Left ventricle myocardium superior (tissue), 1 donor: Measurements from ENCODE around the gene DCAF6. TPM values are rescaled to one million over a fixed set of nuclear protein-coding genes. Genes with fewer than 3 reads are reported as not detected.
"Not testable (repeated sequence)": the region's sequence is repeated elsewhere in the genome, so short reads cannot be mapped to it uniquely, and the experiment has no call there.

Experiments used
- ATAC-seq: fragments of 200-7000 bp; cut with Tn5 transposase; one replicate; pipeline ENCODE4 v1.9.1; 2020; ENCODE audit warnings: mild to moderate bottlenecking, moderate library complexity
- DNase-seq: peaks from one replicate; pipeline ENCODE4 v3.0.0-alpha.2; 2020
- intact Hi-C: fragments of 100-400 bp; cut with micrococcal nuclease; formaldehyde crosslinking; loops from one replicate; pipeline ENCODE4 v1.11.0; 2022
- long read RNA-seq: library from polyadenylated mRNA; unstranded; transcript quantifications from one replicate; pipeline ENCODE4 v2.0.0, GENCODE V29; 2021
- total RNA-seq: library from RNA; stranded (reverse); fragmentation: NEBNext Ultra II Directional; extraction: Animal tissue kit (Norgen Biotek cat#: 25700); gene quantifications from one replicate; pipeline ENCODE4 v1.2.1, GENCODE V29; 2021
- donor health status: DM: no; HTN: yes; CAD: no; lungs with severe emphysema.

Gene DCAF6, protein sequence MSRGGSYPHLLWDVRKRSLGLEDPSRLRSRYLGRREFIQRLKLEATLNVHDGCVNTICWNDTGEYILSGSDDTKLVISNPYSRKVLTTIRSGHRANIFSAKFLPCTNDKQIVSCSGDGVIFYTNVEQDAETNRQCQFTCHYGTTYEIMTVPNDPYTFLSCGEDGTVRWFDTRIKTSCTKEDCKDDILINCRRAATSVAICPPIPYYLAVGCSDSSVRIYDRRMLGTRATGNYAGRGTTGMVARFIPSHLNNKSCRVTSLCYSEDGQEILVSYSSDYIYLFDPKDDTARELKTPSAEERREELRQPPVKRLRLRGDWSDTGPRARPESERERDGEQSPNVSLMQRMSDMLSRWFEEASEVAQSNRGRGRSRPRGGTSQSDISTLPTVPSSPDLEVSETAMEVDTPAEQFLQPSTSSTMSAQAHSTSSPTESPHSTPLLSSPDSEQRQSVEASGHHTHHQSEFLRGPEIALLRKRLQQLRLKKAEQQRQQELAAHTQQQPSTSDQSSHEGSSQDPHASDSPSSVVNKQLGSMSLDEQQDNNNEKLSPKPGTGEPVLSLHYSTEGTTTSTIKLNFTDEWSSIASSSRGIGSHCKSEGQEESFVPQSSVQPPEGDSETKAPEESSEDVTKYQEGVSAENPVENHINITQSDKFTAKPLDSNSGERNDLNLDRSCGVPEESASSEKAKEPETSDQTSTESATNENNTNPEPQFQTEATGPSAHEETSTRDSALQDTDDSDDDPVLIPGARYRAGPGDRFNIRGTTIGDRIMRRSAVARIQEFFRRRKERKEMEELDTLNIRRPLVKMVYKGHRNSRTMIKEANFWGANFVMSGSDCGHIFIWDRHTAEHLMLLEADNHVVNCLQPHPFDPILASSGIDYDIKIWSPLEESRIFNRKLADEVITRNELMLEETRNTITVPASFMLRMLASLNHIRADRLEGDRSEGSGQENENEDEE
- total RNA-seq, result 234 TPM
- long read RNA-seq, transcript DCAF6-203 (20 exons, 3,302 nt), result major isoform, 61 of 483 reads
- long read RNA-seq, transcript DCAF6-202 (22 exons, 3,349 nt), result minor isoform, 50 of 483 reads
- long read RNA-seq, transcript DCAF6-201 (19 exons, 3,186 nt), result minor isoform, 18 of 483 reads
- long read RNA-seq, partial matches to known transcripts, result 163 of 483 reads
- long read RNA-seq, other reads (novel, unspliced or antisense), result 191 of 483 reads

DNA sequence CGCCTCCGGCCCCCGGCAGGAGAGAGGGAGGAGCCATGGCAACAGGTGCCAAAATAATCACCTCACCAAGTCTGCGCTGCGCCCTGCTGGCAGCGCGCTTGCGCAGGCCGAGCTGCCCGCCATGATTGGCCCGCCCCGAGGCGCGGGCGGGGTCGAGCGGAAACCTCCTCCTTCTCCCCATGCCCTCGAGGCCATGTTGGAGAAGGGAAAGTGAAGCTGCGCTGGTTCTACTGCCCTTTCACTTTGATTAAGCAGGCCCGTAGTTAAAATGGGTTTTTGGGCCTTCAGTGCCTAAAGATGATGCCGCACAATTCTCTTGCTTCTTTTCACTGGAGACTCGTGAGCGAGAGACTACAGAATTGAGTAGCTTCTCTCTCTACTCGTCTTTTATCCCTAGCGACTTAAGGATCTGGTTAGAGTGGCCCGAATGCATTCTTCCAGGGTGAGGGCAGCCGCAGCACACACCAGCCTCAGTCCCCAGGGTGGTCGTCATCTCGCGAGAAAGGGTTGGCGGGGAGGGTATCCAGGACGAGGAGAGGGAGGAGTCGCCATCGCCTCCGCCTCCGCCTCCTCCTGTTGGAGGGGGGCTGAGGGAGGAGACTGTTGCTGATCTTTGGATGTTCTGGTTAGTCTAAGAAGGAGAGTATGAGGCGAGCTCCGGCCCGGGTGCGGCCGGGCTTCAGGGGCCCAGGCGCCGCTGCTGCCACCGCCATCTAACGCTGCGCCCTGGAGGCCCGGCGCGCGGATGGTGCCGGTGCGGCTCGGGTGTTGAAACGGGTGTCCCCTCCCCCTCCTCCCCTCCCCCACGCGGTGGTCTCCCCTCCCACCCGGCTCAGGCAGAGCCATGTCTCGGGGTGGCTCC, at the start of gene DCAF6:
DCAF6 (plus strand) TSS at position 616 of the 862 bp plus-strand sequence; CDS start at position 845, 229 bp downstream.
- peak; percentile 91 for ATAC-seq
- intact Hi-C loops, result no loop called here
- DNase-seq, result peak; percentile 97

DNA sequence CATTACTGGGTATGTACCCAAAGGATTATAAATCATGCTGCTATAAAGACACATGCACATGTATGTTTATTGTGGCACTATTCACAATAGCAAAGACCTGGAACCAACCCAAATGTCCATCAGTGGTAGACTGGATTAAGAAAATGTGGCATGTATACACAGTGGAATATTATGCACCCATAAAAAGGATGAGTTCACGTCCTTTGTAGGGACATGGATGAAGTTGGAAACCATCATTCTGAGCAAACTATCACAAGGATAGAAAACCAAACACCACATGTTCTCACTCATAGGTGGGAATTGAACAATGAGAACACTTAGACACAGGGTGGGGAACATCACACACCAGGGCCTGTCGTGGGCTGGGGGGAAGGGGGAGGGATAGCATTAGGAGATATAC, 49.3 kb upstream of the DCAF6 start:
- ATAC-seq, DNase-seq, intact Hi-C loops: not testable (repeated sequence)

DNA sequence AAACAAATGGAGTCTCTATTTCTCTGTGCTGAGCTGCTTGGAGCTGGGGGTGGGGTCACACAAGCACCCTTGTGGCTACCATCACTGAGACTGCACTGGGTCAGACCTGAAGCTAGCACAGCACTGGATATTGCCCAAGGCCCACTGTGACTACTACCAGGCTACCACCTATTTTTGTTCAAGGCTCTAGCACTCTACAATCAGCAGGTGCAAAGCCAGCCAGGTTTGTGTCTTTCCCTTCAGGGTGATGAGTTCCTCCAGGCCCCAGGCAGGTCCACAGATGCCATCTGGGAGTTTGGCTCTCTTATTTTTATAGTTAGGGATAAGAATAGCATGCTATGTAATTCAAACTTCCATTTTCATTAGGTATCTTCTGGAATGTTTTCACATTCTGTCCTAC, 46.1 kb upstream of the DCAF6 start:
- peak; percentile 85 for ATAC-seq
- intact Hi-C loops, result no loop called here

DNA sequence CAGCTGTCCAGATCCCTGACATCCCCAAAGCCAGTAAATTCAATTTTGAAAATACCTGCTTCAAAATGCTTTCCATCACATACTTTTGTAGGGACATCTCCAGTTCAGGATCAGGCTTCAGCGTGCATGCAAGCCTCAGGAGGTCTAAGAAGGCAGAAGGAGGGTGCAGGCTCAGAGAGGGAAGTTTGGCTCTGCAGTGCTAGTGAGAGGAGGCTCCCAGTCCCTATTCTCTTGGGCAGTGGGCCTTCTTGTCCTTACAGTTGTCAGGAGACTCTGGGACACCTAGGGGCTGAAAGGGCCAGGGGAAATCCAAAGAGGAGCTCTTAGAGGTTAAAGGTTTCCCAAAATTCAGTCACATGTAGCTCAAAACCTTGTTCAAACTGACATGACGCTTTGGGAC, 42.7 kb upstream of the DCAF6 start:
- DNase-seq (no peak), ATAC-seq (no peak)
- intact Hi-C loops, result no loop called here

More for the DNA sequence above, 46.1 kb upstream of the DCAF6 start:
- no peak for DNase-seq

DNA sequence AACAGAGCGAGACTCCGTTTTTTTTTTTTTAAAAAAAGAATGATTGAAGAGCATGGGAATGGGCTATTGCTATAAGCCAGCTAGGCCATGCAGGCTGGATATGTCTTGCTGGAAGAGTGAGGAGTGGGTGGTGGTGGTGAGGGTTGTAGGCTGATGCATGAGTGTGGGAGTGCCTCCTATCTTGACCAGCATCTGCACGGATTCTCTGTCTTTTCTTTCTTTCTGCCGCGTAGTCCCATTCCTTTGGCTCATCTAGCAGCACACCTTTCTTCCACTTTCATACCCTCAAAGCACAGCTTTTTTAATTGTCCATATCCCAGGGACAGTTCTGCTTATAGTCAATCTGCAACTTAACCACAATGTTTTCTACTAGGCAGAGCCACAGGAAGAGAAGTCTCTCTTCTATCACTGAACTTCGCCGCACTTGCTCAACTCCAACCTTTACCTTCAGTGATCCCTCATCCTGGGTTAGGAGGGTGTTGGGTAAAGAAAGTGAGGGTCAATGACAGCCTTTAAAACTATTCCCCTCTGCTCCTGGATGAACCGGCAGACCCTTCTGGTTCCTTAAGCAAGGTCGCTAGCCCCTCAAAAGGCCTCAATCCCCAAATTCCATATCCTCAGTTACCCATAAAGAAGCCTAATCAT, 37.8 kb upstream of the DCAF6 start:
- intact Hi-C loops, result no loop called here
- ATAC-seq, result no peak
- no peak for DNase-seq

DNA sequence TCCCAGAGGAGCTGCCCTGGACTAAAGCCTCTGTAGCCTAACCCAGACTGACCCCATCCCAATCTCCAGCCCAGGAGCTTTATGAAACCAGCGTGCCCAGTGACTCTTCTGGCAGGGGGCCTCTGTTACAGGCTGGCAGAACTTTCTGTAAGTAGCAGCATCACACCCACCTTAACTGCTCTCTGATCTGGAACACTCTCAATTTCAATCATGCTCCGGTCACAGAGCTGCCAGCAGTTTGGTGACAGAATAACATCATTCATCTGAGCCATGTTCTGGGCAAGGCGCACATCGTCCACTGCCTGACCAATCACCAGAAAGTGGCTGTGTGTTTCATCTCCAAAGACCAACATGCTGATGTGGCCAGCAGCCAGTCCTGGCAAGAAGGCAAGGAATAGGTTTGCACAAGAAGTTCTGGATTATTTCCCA, 37.2 kb upstream of the DCAF6 start:
- intact Hi-C loops, result no loop called here
- ATAC-seq (peak; percentile 95), DNase-seq (peak; percentile 61)

DNA sequence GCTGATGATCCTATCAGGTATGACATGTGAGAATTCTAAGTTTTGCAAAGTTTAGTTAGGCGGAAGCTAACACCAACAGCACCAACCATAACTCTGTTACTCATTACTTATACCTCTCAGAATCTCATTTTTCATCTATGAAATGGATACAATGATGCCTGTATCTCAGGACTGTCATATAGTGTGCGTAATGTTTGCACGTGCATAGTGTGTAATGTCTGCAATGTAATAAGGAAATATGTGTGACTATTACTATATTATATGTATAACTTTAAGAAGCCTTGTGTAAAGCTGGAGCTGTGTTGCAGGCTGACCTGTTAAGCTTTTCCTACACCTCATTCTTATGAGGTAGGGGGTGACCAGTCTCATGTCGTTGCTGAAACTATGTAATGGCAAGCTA, 35.6 kb upstream of the DCAF6 start:
- no peak for DNase-seq
- intact Hi-C loops, result no loop called here
- ATAC-seq, result no peak

DNA sequence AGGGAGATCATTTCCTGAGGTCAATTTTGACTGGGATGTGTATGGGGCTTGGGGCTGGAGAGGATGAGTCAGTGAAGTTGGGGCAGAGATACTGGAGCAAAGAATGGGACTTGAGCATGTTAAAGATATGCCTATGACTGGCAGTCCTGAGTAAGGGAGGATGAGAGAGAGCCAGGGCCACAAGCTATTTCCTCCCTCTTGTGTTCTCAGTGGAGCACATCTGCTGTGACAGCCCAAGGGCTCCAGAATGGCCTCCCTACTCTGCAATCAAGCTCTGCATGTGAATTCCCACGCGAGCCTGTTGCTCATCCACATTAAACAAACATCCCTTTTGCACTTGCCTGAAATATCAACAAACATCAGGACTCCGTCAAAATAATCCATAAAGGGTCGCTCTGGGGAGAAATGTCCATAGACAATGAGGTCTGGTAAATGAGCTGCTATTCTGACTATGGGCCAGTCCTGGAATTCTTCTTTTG, 31.8 kb upstream of the DCAF6 start:
- DNase-seq, result no peak
- ATAC-seq, result peak; percentile 23
- intact Hi-C loops, result no loop called here

DNA sequence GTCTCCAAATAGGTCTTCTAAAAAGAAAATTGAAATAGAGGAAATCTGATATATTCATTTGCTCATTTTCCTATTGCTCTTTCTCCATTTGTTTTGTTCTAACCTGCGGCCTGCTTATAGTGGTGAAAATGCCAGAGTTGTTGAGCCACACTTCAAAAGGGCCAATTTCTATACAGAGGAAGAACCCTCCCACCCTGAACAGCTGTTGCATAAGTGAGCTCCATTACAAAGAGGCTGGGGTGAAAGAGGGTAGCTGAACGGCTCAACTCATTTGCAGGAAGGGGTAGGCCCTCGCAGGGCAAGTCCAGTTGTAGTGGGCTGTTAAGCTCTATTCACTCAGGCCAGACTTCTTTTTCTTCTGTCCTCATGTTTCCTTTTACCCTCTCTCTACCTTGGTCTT, 31.3 kb upstream of the DCAF6 start:
- ATAC-seq (no peak), DNase-seq (no peak)
- intact Hi-C loops, result no loop called here

DNA sequence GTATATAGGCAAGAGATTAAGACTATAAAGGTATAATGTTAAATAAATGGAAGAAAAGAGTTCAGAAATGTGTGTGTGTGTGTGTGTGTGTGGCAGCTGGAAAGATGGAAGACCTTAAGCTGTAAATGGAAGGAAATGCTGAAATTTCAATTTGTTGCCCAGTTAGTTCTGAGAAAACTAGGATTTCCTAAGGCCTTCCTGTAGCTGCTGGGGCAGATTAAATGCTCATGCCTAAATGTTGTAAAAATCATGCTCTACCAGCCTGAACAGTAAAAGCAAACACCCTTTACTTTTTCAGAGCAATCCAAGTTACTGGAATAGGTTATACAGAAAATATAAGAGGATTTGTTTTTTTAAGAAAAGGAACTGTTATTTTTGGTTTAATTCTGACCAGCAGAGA, 30.8 kb upstream of the DCAF6 start:
- DNase-seq (no peak), ATAC-seq (no peak)
- intact Hi-C loops, result no loop called here

DNA sequence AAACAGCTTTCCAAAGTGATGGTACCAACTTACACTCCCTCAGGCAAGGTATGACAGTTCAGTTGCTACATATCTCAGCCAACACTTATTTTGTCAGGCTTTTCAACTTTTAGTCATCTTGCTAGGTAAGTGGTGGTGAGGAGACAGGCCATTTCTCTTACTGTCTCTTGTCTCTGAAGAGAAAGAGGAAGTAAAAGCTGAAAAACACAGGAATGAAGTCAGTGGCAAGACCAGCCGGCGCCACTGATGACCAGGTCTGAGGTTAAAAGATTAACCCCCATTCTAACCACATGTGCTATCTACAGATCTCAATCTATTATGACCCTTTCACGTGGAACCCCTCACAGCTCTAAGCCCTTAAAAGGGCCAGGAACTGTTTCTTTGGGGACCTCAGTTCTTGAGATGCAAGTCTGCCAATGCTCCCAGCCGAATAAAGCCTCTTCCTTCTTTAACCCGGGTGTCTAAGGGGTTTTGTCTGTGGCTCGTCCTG, 26.7 kb upstream of the DCAF6 start:
- ATAC-seq, result no peak
- intact Hi-C loops, result no loop called here
- no peak for DNase-seq

DNA sequence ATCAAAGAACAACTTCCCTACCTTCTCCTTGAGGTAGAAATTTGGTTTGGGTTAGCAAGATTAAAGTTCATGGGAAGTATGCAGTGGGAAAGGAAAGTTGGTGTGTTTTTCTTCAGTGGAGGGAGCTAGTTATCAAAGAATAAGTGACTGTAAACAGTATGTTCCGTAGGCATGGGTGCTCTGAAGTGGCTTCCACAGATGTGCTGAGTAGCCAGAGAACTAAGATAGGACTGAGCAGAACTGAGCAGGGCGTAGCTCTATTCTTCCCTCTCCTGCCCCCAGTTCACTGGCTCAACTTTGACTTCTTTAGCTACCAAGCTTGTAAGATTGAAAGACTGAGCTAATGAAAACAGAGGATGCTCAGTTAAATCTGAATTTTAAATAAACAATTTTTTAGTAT, 26.0 kb upstream of the DCAF6 start:
- ATAC-seq (peak; percentile 86), DNase-seq (no peak)
- intact Hi-C loops, result no loop called here

DNA sequence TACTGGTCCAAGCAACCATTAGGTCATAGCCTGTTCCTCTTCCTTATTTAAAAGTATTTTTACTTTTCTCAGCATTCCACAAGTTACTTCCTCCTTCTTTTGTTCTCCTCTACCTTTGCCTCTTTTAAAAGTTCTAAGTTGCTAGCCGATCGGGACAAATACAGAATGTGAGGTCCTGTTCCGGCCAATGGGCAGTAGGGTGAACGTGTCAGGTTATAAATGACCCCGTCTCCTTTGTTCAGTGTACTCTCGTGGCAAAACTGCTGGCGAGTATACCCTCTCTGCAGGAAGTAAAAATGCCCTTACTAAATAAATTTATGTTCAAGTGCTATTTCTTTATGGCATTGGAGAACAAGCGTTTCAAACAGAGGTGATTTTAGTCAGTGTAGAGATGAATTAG, 25.1 kb upstream of the DCAF6 start:
- DNase-seq (no peak), ATAC-seq (no peak)
- intact Hi-C loops, result no loop called here

DNA sequence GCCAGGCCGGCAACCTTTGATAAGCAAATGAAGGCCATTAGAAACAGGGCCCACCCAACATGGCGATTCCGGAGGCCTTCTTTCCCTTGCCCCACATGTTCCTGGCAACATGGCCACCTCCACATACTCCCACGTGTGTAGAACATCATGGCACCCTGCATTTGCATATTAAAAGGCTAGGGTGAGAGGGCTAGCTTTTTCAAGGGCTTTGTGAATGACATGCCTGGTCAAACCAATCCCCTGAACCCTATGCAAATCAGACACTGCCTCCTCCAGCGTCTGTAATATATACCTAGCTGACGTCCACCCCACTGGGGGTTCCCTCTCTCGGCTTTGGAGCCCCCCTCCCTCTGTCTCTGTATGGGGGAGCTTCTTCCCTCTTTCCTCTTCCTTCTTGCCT, 24.2 kb upstream of the DCAF6 start:
- DNase-seq, result no peak
- ATAC-seq, result no peak
- intact Hi-C loops, result no loop called here

DNA sequence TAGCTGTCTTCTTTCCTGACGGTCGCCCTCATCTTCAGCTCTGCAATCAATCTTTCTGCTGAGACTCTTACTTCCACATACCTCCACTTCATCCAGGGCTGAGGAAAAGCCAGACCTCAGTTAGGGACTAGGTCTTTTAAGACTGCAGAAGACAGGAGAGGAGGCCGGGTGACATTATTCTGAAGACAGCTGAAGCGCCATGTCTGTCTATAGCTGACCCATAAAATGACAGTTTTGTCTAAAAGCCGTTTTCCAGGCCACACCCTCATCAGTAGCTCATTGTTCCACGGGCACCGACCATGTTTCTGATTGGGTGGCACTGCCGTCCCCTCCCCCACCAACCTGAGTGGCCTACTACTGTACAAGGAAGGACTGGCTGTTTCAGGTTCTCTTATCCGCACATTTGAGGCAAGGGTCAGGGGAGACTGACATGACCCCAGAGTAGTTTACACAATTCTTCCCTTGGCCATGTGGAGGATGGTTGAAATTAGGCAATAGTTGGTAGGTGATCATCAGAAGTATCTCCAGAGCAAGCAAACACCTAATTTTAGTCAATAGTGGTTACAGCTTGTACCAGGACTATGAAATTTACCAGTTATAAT, 22.5 kb upstream of the DCAF6 start, which contains the start of gene ADCY10:
ADCY10 (minus strand) TSS at position 240 of the 602 bp plus-strand sequence. CDS start 8,994 bp downstream, outside the sequence.
- intact Hi-C loops, result no loop called here
- ATAC-seq (peak; percentile 22), DNase-seq (no peak)

DNA sequence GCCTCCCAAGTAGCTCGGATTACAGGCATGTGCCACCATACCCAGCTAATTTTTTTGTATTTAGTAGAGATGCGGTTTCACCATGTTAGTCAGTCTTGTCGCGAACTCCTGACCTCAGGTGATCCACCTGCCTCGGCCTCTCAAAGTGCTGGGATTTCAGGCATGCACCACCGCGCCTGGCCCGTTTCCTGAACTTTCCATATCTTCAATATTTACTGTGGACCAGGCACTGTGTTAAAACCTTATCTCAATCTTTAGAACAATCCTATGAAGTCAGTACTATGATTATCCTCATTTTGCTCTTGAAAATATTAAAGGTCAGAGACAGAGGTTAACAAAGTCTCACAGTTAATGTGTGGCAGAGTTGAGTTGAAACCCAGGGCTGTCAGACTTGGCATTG, 20.9 kb upstream of the DCAF6 start:
- DNase-seq, result no peak
- no peak for ATAC-seq
- intact Hi-C loops, result no loop called here

DNA sequence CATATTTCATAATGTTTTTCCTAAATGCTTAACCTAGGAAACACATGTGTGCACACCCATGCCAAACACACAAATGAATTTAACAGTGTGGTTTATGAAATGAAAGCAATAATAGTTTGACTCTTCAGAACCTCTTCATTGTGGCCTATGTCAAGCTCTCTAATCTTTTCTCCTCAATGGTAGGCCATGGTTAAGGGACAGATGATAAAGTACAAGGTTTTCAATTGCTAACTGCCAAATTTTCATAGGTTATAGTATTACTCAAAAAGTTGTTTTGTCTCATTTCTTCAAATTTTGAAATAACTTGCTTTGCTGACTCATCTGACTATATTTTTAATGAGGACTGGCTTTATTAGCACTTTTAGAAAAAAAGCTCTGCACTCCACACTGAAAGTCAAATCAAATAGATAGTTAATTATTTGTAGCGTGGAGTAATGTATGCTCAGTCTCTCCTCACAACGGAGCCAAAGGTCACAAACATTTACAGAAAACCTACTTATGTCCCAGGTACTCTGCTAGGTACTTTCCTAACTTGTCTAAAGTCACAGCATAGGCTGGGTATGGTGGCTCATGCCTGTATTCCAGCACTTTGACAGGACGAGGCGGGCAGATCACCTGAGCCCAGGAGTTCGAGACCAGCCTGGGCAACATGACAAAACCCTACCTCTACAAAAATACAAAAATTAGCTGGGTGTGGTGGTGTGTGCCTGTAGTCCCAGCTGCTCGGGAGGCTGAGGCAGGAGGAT, 19.5 kb upstream of the DCAF6 start:
- intact Hi-C loops, result no loop called here
- ATAC-seq (no peak), DNase-seq (no peak)
